Activated T-cell treated with anti-CD3 and anti-CD28 coated beads, Interleukin-2, amount 50 U/mL, for 4 hours (primary cell): Measurements from ENCODE around the gene AGPAT3. TPM values are rescaled to one million over a fixed set of nuclear protein-coding genes. Genes with fewer than 3 reads are reported as not detected.

Experiments used
- ATAC-seq, 2 donors: fragments of 200-7000 bp; cut with Tn5 transposase; one replicate each; pipeline ENCODE4 v1.10.0; 2021
- DNase-seq: peaks from one replicate; pipeline ENCODE4 v3.0.0-alpha.2; 2020
- H3K27me3 Mint-ChIP-seq: one replicate; pipeline ENCODE4 v1.8.0; 2021; ENCODE audit warnings: low read depth, mixed read lengths
- H3K36me3 Mint-ChIP-seq: one replicate; pipeline ENCODE4 v1.8.0; 2022; ENCODE audit warnings: mixed read lengths; ENCODE audit not compliant: insufficient read depth
- H3K4me1 Mint-ChIP-seq: one replicate; pipeline ENCODE4 v1.8.0; 2021; ENCODE audit warnings: low read depth, mixed read lengths
- H3K4me3 Mint-ChIP-seq: one replicate; pipeline ENCODE4 v1.8.0; 2021; ENCODE audit warnings: mild to moderate bottlenecking, moderate library complexity, mixed read lengths
- H3K9me3 Mint-ChIP-seq: one replicate; pipeline ENCODE4 v1.8.0; 2021; ENCODE audit warnings: mixed read lengths
- total RNA-seq, 3 donors: library from RNA; stranded (reverse); gene quantifications; one replicate each; pipeline ENCODE4 v1.2.1, GENCODE V29; 2021

AGPAT3 gene
- total RNA-seq, 3 donors from 2014 or later = 97.4 to 122 (median 117) TPM

DNA sequence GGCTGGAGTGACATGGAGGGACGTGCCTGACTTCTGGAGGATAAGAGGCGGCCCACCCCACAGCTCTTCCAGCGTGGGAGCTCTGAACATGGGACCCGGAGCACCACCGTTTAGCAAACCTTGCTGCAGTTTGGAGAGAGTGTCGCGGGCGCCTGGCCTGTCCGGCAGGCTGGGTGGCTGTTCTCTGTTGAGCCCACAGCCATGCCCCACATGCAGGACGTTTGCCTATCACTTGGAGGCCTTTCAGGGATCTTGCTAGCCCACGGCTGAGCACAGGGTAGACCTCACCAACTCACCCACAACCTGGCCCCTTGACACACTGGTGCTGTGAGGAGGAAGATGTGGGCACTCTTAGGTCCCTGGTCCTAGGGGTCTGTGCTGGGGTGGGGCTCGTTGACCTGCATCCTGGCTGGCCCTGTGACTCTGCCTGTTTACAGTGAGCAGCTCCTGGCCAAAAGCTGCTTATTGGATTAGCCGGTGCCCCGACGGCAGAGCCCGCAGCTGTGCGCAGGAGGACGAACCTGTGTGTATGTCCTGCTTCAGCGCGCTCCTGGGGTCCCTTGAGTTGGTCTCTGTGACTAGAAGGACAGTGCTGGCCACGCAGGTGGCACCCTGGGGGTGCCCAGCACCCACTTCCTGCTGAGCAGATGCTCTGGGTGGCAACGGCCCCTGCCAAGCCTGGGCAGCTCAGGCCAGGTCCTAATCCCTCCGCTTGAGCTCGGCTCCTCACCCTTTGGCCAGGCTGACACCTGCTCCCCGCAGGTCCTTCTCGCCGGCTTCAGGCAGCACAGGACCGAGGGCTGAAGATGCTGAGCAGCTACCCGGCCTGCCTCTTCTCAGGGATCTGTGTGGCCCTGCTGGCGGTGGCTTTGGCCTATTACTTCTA, 74.7 kb downstream of the AGPAT3 start:
- H3K27me3 Mint-ChIP-seq = no peaks in the 10 kb centered on the region
- H3K4me3 Mint-ChIP-seq = peak overlapping the region; percentile 80
- no peaks in the 10 kb centered on the region for H3K9me3 Mint-ChIP-seq
- H3K4me1 Mint-ChIP-seq = peaks cover 18% of the 10 kb centered on the region
- no peak for DNase-seq
- H3K36me3 Mint-ChIP-seq = peaks cover 7% of the 10 kb centered on the region
- no peak for ATAC-seq

DNA sequence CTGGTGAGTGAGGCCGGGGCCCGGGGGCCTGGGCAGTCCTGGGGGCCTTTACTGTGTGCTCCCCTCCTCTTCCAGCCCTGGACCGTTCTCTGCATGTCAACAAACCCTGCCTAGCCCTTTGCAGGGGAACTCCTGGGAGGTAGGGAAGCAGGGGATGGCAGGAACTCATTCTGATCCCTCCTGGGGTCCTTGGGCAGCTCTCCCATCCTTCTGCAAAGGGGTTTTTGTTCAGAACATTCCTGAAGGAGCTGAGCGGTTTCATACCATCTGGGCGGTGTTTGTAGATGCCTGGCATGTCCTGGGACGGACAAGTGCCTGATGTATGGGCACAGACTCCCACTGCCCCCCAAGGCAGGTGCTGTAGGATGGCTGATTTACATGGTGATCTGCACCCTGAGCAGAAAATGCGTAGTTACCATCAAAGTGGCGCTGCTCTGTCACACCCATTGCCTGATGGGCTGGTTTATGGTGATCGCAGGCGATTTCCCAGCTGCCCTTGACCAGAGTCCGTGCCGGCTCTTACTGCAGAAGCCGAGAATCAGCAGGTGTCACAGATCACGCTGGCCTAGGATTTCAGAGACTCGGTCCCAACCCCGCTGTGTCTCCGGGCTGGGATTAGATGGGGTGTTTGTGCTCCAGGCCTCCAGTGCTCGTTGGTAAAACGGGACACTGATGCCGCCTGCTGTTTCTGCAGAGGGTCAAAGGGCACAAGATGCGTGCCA, 75.5 kb downstream of the AGPAT3 start:
- Mint-ChIP-seq H3K4me3 (no peak overlapping the region), H3K36me3 (peaks cover 6% of the 10 kb centered on the region), H3K27me3 (no peaks in the 10 kb centered on the region), H3K9me3 (no peaks in the 10 kb centered on the region), H3K4me1 (peaks cover 18% of the 10 kb centered on the region)
- ATAC-seq = no peak
- DNase-seq = no peak

- H3K4me3 Mint-ChIP-seq = no peak overlapping the region
- no peaks in the 10 kb centered on the region for H3K9me3 Mint-ChIP-seq
- no peak for DNase-seq
- H3K27me3 Mint-ChIP-seq = no peaks in the 10 kb centered on the region
- no peak for ATAC-seq
- peaks cover 19% of the 10 kb centered on the region for H3K4me1 Mint-ChIP-seq
- peaks cover 8% of the 10 kb centered on the region for H3K36me3 Mint-ChIP-seq
Measured at GRCh38 chr21:43942201-43942600, 77.2 kb downstream of the AGPAT3 start.

DNA sequence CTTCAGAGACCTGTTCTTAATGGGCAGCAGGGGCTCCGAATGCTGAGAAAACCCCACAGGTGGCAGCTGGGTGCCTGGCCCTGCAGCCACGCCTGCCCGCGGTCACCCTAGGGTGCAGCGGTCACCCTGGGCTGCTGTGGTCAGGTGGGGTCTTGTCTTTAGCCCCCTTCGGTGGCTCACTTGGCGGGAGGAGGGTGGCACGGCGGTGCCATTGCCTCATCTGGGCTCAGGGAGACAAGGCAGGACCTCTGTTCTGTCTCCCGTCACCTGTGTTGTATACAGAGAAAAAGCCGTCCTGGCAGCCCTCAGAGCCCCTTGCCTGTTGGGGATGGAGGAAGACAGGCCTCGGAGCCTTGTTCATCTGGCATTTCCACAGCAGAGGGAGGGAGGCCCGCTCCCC, 77.6 kb downstream of the AGPAT3 start:
- Mint-ChIP-seq H3K27me3 (no peaks in the 10 kb centered on the region), H3K9me3 (no peaks in the 10 kb centered on the region), H3K4me1 (peaks cover 16% of the 10 kb centered on the region), H3K4me3 (no peak overlapping the region), H3K36me3 (peaks cover 8% of the 10 kb centered on the region)
- no peak for DNase-seq
- ATAC-seq = no peak

DNA sequence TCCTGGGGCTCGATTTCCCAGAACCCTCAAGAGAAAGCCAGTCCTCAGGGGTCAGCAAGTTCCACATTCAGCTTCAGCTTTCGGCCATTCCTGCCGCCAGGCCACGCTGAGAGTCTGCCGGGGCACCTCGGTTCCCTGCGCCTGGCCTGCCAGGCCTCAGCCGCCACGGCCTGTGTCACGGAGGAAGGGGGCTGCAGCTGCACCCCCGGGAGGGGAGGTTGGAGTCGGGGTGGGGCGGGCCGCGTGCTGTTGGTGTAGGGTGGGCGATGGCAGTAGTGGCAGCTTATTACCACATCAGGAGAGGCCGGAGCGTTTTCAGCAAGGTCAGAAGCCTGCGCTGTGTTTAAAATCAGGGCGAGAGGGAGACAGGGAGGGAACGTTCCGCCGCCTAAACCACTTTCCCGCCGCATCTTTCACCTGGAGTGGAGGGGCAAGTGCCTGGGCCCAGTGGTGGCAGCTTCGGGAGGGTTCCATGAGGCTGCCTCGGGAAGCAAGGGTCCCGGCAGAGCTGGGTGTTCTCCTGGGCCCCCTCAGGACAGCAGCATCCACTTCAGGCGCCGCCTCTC, 78.6 kb downstream of the AGPAT3 start:
- no peak for DNase-seq
- Mint-ChIP-seq H3K36me3 (peaks cover 15% of the 10 kb centered on the region), H3K4me3 (no peak overlapping the region), H3K4me1 (peaks cover 10% of the 10 kb centered on the region), H3K27me3 (no peaks in the 10 kb centered on the region), H3K9me3 (no peaks in the 10 kb centered on the region)
- no peak for ATAC-seq

GRCh38 chr21:43944078-43944633, 79.1 kb downstream of the AGPAT3 start:
- H3K4me3 Mint-ChIP-seq = no peak overlapping the region
- peaks cover 2% of the 10 kb centered on the region for H3K9me3 Mint-ChIP-seq
- ATAC-seq = no peak

GRCh38 chr21:43944757-43945156, 79.7 kb downstream of the AGPAT3 start:
- no peaks in the 10 kb centered on the region for H3K27me3 Mint-ChIP-seq
- no peak overlapping the region for H3K4me3 Mint-ChIP-seq
- H3K36me3 Mint-ChIP-seq = peaks cover 24% of the 10 kb centered on the region
- H3K9me3 Mint-ChIP-seq = peaks cover 8% of the 10 kb centered on the region
- ATAC-seq (no peak), DNase-seq (no peak)
- peaks cover 8% of the 10 kb centered on the region for H3K4me1 Mint-ChIP-seq

More at GRCh38 chr21:43944078-43944633, 79.1 kb downstream of the AGPAT3 start:
- Mint-ChIP-seq H3K4me1 (peaks cover 5% of the 10 kb centered on the region), H3K36me3 (peaks cover 18% of the 10 kb centered on the region), H3K27me3 (no peaks in the 10 kb centered on the region)
- no peak for DNase-seq

DNA sequence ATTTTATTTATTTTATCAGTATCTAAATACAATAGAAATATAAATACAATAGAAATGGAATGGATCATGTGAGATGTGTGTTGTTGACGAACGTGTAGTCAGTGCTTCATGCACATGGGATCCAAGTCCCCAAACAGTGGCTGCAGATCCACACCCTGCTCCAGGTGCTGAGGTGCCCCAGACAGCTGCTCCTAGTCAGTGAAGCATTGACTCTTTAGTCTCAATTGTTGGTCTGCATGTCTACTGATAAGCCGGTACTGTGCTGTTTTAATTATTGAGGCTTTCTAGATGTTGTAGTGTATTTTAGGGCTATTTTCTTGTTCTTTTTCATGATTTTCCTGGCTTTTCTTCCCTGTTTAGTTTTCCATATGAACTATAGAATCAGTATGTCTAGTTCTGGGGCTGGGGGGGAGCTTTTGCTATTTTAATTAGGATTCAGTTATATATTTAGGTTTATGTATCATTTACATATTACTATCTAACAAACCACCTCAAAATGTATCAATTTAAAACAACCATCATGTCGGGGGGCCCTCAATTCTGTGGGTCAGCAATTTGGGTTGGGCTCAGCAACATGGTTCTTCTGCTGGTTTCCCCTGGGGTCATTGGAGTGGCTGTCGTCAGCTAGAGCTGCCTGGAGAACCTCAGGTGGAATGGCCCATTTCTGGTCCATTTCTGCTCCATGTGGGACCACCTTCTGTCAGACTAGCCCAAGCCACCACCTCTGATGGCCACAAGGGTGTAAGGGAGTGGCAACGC, 83.9 kb downstream of the AGPAT3 start:
- no peak for DNase-seq

DNA sequence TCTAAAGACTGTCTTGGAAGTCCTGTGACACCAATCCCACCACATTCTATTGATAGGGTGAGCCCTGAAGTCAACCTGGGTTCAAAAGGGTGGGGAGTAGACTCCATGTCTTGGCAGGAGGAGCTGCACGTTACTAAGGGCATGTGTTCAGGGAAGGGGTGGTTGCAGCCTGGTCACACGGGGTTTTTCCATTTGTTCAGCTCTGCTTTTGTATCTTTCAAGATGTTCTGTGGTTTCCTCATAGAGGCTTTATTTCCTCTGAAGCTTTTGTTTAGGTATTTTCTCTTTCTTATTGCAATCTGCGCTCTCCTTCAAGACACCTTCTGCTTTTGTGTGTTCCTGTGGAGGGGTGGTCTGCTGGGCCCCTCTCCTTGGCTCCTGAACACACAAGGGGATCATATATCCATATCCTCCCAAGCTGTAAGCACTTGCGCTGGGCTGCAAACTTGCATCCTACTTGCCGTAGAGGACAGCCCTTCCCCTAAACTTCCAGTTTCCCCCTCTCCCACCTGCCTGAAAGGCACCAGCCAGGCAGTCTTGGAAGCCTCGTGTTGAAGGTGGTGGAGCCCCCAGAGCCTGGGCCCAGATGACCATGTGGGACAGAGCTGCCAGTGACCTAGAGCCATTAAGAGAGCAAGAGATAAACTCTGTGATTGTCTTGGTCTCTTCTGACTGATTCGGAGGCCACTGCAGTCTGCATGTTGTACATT, 84.6 kb downstream of the AGPAT3 start:
- Mint-ChIP-seq H3K4me3 (no peak overlapping the region), H3K4me1 (peaks cover 17% of the 10 kb centered on the region), H3K36me3 (peaks cover 25% of the 10 kb centered on the region), H3K27me3 (no peaks in the 10 kb centered on the region), H3K9me3 (peaks cover 10% of the 10 kb centered on the region)
- no peak for ATAC-seq
- no peak for DNase-seq

More for the DNA sequence above, 83.9 kb downstream of the AGPAT3 start:
- Mint-ChIP-seq H3K4me1 (peaks cover 15% of the 10 kb centered on the region), H3K36me3 (peaks cover 25% of the 10 kb centered on the region), H3K9me3 (peaks cover 10% of the 10 kb centered on the region), H3K4me3 (no peak overlapping the region), H3K27me3 (no peaks in the 10 kb centered on the region)
- no peak for ATAC-seq

GRCh38 chr21:43950481-43950880, 85.5 kb downstream of the AGPAT3 start:
- ATAC-seq (no peak), DNase-seq (no peak)
- Mint-ChIP-seq H3K4me1 (peaks cover 17% of the 10 kb centered on the region), H3K9me3 (peaks cover 10% of the 10 kb centered on the region), H3K4me3 (no peak overlapping the region), H3K27me3 (no peaks in the 10 kb centered on the region), H3K36me3 (peaks cover 25% of the 10 kb centered on the region)

DNA sequence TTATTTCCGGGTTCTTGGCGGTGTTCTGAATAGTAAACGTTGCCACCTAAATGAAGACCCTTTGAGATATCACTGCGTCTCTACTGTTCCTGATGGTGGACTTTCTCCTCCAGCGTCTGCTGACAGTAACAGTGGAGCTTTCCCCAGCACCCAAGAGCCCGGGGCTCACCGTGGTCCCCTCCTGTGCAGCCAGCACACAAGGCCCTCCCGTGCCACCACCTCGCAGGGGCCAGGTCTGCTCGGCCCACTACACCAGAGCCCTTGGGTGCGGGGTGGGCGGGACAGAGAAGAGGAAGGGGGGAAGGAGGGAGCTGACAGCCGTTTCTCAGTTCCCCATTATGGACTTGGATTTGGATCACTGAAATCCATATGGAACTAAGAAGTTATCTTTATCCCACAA, 85.9 kb downstream of the AGPAT3 start:
- Mint-ChIP-seq H3K27me3 (no peaks in the 10 kb centered on the region), H3K36me3 (peaks cover 25% of the 10 kb centered on the region), H3K4me3 (no peak overlapping the region), H3K4me1 (peaks cover 17% of the 10 kb centered on the region), H3K9me3 (peaks cover 10% of the 10 kb centered on the region)
- ATAC-seq = no peak
- no peak for DNase-seq

DNA sequence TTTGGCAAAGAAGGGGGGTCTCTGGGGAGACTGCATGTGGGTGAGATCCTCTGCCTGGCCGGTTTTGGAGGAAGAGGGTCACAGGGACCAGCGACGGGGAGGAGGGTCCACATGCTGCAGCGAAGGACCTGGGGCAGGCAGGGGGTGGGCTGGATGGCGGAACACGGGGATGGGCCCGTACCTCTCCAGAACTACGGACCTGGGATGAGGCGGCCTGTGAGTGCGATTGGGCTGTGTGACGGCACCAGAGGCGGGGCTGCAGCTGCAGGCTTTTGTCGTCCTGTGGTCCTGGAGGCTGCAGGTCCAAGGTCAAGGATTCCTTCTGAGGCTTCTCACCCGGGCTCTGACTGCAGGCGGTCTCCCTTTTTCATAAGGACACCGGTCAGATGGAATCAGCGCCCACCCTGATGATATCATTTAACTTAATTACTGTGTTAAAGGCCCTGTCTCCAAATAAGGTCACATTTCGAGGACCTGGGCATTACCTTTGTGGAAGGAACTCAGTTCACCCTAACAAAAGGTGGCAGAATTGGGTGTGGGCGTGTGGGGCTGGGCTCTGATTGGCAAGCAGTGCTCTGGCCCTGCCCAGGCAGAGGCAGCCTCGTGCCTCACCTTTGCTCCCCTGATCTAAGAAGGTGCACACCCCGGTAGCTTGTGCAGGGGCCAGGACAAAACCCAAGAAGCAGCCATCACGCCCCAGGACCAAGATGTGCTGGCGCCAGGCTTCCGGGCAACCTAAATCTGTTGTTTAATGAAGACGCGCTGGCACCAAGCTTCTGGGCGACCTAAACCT, 87.1 kb downstream of the AGPAT3 start:
- peaks cover 22% of the 10 kb centered on the region for H3K36me3 Mint-ChIP-seq
- no peaks in the 10 kb centered on the region for H3K27me3 Mint-ChIP-seq
- peaks cover 10% of the 10 kb centered on the region for H3K9me3 Mint-ChIP-seq
- DNase-seq (no peak), ATAC-seq (no peak)
- H3K4me3 Mint-ChIP-seq = no peak overlapping the region
- H3K4me1 Mint-ChIP-seq = peaks cover 22% of the 10 kb centered on the region

- Mint-ChIP-seq H3K36me3 (peaks cover 18% of the 10 kb centered on the region), H3K9me3 (peaks cover 10% of the 10 kb centered on the region), H3K4me3 (no peak overlapping the region), H3K27me3 (no peaks in the 10 kb centered on the region), H3K4me1 (peaks cover 22% of the 10 kb centered on the region)
- ATAC-seq (no peak), DNase-seq (no peak)
Measured at GRCh38 chr21:43953021-43953420, 88.0 kb downstream of the AGPAT3 start.
